Measurements from ENCODE around the gene OR56A5.

OR56A5 gene

GRCh38 chr11:5937868-5938602 is 30.3 kb downstream of the OR56A5 start:
- H3K4me3 ChIP-seq (replicated peaks; ENCODE audit: low read depth, low read length): no peak overlapping the region
- DNase-seq (ENCODE audit: extremely low read depth, low read depth): no peak
- no peak for TF ChIP-seq CTCF (IDR thresholded peaks at IDR 0.05; ENCODE audit: low read depth, low read length, missing control alignments)

- TF ChIP-seq CTCF (IDR thresholded peaks at IDR 0.05; ENCODE audit: low read depth, low read length, missing control alignments): no peak
- no peak overlapping the region for H3K4me3 ChIP-seq (replicated peaks; ENCODE audit: low read depth, low read length)
- DNase-seq (ENCODE audit: extremely low read depth, low read depth): no peak
Measured at GRCh38 chr11:5933116-5933515, 35.2 kb downstream of the OR56A5 start.

GRCh38 chr11:5932671-5933070 is 35.6 kb downstream of the OR56A5 start:
- DNase-seq (ENCODE audit: extremely low read depth, low read depth): no peak

GRCh38 chr11:5931061-5931460 is 37.2 kb downstream of the OR56A5 start:
- no peak overlapping the region for H3K4me3 ChIP-seq (replicated peaks; ENCODE audit: low read depth, low read length)
- no peak for TF ChIP-seq CTCF (IDR thresholded peaks at IDR 0.05; ENCODE audit: low read depth, low read length, missing control alignments)
- DNase-seq (ENCODE audit: extremely low read depth, low read depth): no peak

More at GRCh38 chr11:5932671-5933070, 35.6 kb downstream of the OR56A5 start:
- no peak overlapping the region for H3K4me3 ChIP-seq (replicated peaks; ENCODE audit: low read depth, low read length)
- no peak for TF ChIP-seq CTCF (IDR thresholded peaks at IDR 0.05; ENCODE audit: low read depth, low read length, missing control alignments)

- H3K4me3 ChIP-seq (replicated peaks; ENCODE audit: low read depth, low read length): no peak overlapping the region
- DNase-seq (ENCODE audit: extremely low read depth, low read depth): no peak
- no peak for TF ChIP-seq CTCF (IDR thresholded peaks at IDR 0.05; ENCODE audit: low read depth, low read length, missing control alignments)
Measured at GRCh38 chr11:5930614-5931013, 37.7 kb downstream of the OR56A5 start.

GRCh38 chr11:5929571-5930368 is 38.5 kb downstream of the OR56A5 start:
- no peak overlapping the region for H3K4me3 ChIP-seq (replicated peaks; ENCODE audit: low read depth, low read length)
- no peak for DNase-seq (ENCODE audit: extremely low read depth, low read depth)
- TF ChIP-seq CTCF (IDR thresholded peaks at IDR 0.05; ENCODE audit: low read depth, low read length, missing control alignments): no peak
